HepG2 (cell line): Measurements from ENCODE around the gene SLC6A6. TPM values are rescaled to one million over a fixed set of nuclear protein-coding genes. Genes with fewer than 3 reads are reported as not detected.

ENCODE experiments used
- ATAC-seq: fragments of 200-7000 bp; cut with Tn5 transposase; 3 replicates; pipeline ENCODE4 v1.9.1; 2020; ENCODE audit warnings: mild to moderate bottlenecking, moderate library complexity
- BruUV-seq: library from RNA; stranded (reverse); fragments of 400-500 nt; replicated peaks from 2 replicates; lab custom pipeline; 2021; lab: Mats Ljungman, UMichigan
- CTCF ChIA-PET: fragments of 300-600 bp; formaldehyde crosslinking; extraction: SDS; loops from one replicate; lab custom pipeline; 2021; ENCODE audit warnings: low total read pairs, inconsistent platforms, low intra/inter-chr PET ratio; lab: Yijun Ruan, JAX
- POLR2A ChIA-PET: fragments of 350-600 bp; sonication (Branson Sonifier 250); formaldehyde crosslinking; loops from one replicate; lab custom pipeline; 2020; ENCODE audit warnings: antibody characterized with exemption, inconsistent platforms; lab: Yijun Ruan, JAX
- DNase-seq: peaks from one replicate; pipeline ENCODE4 v3.0.0-alpha.2; 2015; ENCODE audit warnings: low spot score
- FAIRE-seq: peaks from 3 replicates; lab custom pipeline; 2011; peaks lifted over from hg19 to GRCh38; lab: Jason Lieb, UNC
- H2AFZ ChIP-seq: one replicate; pipeline ENCODE4 v1.6.1; 2011; ENCODE audit warnings: low read length, inconsistent platforms
- H3K27ac ChIP-seq: fragments of 300-600 bp; 3 replicates; pipeline ENCODE4 v1.8.0; 2011; ENCODE audit warnings: mixed run types, mild to moderate bottlenecking, mixed read lengths, low read length, inconsistent platforms; ENCODE audit not compliant: insufficient read depth; ENCODE audit errors: extremely low read length
- H3K27me3 ChIP-seq, 2 experiments: fragments of 200-600 bp in 1 of 2; 2 replicates in 1 of 2; 3 replicates in 1 of 2; pipeline versions ENCODE4 v1.6.0 to v1.8.0; 2011; ENCODE audit warnings: low read length in 2 of 2, mild to moderate bottlenecking in 2 of 2, moderate library complexity in 2 of 2, inconsistent platforms in 1 of 2; ENCODE audit not compliant: insufficient read depth in 2 of 2, control insufficient read depth in 1 of 2
- H3K36me3 ChIP-seq, 2 experiments: fragments of 200-600 bp in 1 of 2; replicated peaks in 1 of 2; 2 replicates in 1 of 2; 3 replicates in 1 of 2; pipeline versions ENCODE4 v1.5.1 to v1.8.0; 2011; ENCODE audit warnings: low read length in 2 of 2, inconsistent platforms in 1 of 2; ENCODE audit not compliant: insufficient read depth in 2 of 2, control insufficient read depth in 1 of 2
- H3K4me1 ChIP-seq: 2 replicates; pipeline ENCODE4 v1.5.1; 2012; ENCODE audit warnings: low read length, inconsistent platforms; ENCODE audit not compliant: insufficient read depth
- H3K4me2 ChIP-seq: 2 replicates; pipeline ENCODE4 v1.6.0; 2011; ENCODE audit warnings: low read depth, low read length, inconsistent platforms
- H3K4me3 ChIP-seq, 3 experiments: fragments of 200-600 bp in 1 of 3; sonication (generic), shearing (Covaris generic) in 1 of 3; replicated peaks in 1 of 3; 2 replicates each; pipeline ENCODE4 v1.5.1; 2011 to 2016; ENCODE audit warnings: low read length in 3 of 3, inconsistent platforms in 2 of 3, low read depth in 2 of 3, mild to moderate bottlenecking in 2 of 3, control low read depth in 1 of 3, mixed read lengths in 1 of 3; ENCODE audit not compliant: insufficient read depth in 1 of 3
- H3K79me2 ChIP-seq: one replicate; pipeline ENCODE4 v1.6.1; 2011; ENCODE audit warnings: low read length, inconsistent platforms; ENCODE audit not compliant: insufficient read depth
- H3K9ac ChIP-seq: 2 replicates; pipeline ENCODE4 v1.6.0; 2011; ENCODE audit warnings: mild to moderate bottlenecking, low read depth, low read length, inconsistent platforms; ENCODE audit not compliant: insufficient read depth
- H3K9me3 ChIP-seq: 2 replicates; pipeline ENCODE4 v1.5.1; 2012; ENCODE audit warnings: mild to moderate bottlenecking, low read length
- H4K20me1 ChIP-seq: 2 replicates; pipeline ENCODE4 v1.6.0; 2011; ENCODE audit warnings: inconsistent platforms, mild to moderate bottlenecking, low read length, moderate library complexity; ENCODE audit not compliant: insufficient read depth
- BRF2 ChIP-seq: sonication (generic); formaldehyde crosslinking; IDR thresholded peaks from 2 replicates; pipeline ENCODE4 v1.8.1; 2022; ENCODE audit warnings: mild to moderate bottlenecking, missing genetic modification reagents
- CEBPZ ChIP-seq: IDR thresholded peaks from 2 replicates; pipeline ENCODE4 v1.6.1; 2012; ENCODE audit warnings: low read length, improper control_type of control experiment
- SRSF1 ChIP-seq: fragments of 200-400 bp; formaldehyde crosslinking; optimal IDR thresholded peaks from 2 replicates; pipeline ENCODE3; 2017; ENCODE audit warnings: mild to moderate bottlenecking, low read depth, low read length, moderate library complexity
- ZKSCAN8 ChIP-seq: IDR thresholded peaks from 2 replicates; pipeline ENCODE4 v1.6.1; 2016; ENCODE audit warnings: borderline replicate concordance, missing genetic modification reagents, missing compliant biosample characterization
- ZNF253 ChIP-seq: sonication (generic); formaldehyde crosslinking; IDR thresholded peaks from 2 replicates; pipeline ENCODE4 v1.8.0; 2022; ENCODE audit warnings: mild to moderate bottlenecking, missing genetic modification reagents, borderline replicate concordance
- ZNF276 ChIP-seq: sonication (generic); formaldehyde crosslinking; IDR thresholded peaks from 2 replicates; pipeline ENCODE4 v1.4.0; 2020; ENCODE audit warnings: mild to moderate bottlenecking, low read depth, missing genetic modification reagents
- ZNF546 ChIP-seq: sonication (generic); formaldehyde crosslinking; conservative IDR thresholded peaks from 2 replicates; pipeline ENCODE4 v1.8.1; 2023; ENCODE audit warnings: mild to moderate bottlenecking, missing genetic modification reagents
- ZNF556 ChIP-seq: sonication (generic); formaldehyde crosslinking; IDR thresholded peaks from 2 replicates; pipeline ENCODE4 v1.4.0; 2020; ENCODE audit warnings: mild to moderate bottlenecking, missing genetic modification reagents, borderline replicate concordance
- ZNF687 ChIP-seq: sonication (generic); formaldehyde crosslinking; IDR thresholded peaks from 2 replicates; pipeline ENCODE4 v1.5.1; 2020; ENCODE audit warnings: mild to moderate bottlenecking, missing genetic modification reagents, moderate library complexity
- WGBS: methylation state at CpG from one replicate; pipeline ENCODE4 v1.1.6; 2017; ENCODE audit warnings: low lambda C conversion rate; 5-methylcytosine and 5-hydroxymethylcytosine counted together
- in situ Hi-C: cut with HindIII; loops from 2 replicates; pipeline ENCODE4 v1.10.0; 2017; ENCODE audit warnings: low pct_unique_long_range_greater_than_20kb; ENCODE audit not compliant: extremely low pct_ligation_motif_present
- intact Hi-C: fragments of 100-400 bp; cut with micrococcal nuclease; formaldehyde crosslinking; loops from one replicate; pipeline ENCODE4 v1.10.0; 2022; ENCODE audit not compliant: unreplicated experiment
- polyA plus RNA-seq, 8 experiments: library from polyadenylated mRNA; depleted of rRNA in 3 of 8; stranded (reverse) in 7 of 8; unstranded in 1 of 8; fragments of >200 nt; fragmentation: Illumina TruSeq in 4 of 8; extraction: Trizol in 4 of 8; gene quantifications; 2 replicates each; pipeline versions ENCODE4 v1.2.1 to v1.2.3, GENCODE V29; 2011 to 2016; ENCODE audit warnings: low read depth in 4 of 8, missing spikeins in 1 of 8, mixed read lengths in 1 of 8; ENCODE audit not compliant: insufficient read depth in 1 of 8
- total RNA-seq, 5 experiments: library from RNA; depleted of rRNA; stranded (reverse); fragments of >200 nt; fragmentation: Illumina TruSeq; extraction: Trizol; gene quantifications; 2 replicates each; pipeline ENCODE4 v1.2.3, GENCODE V29; 2016; ENCODE audit warnings: low read depth in 1 of 5

SLC6A6 gene
- total and polyA plus RNA-seq, 2 of the 13 experiments (the other 11 are each of a cell fraction or from before 2014, with no cell fraction given), result 14.1 to 20.7 TPM

- ChIA-PET CTCF (no interaction called here), POLR2A (no interaction called here)
- Histone ChIP-seq H2AFZ (no peak overlapping the region), H3K9me3 (no peaks in the 10 kb centered on the region), H4K20me1 (no peaks in the 10 kb centered on the region), H3K36me3 (peaks cover 14 to 43% of the 10 kb centered on the region in 2 experiments; a peak in 4 of 5 replicates), H3K27ac (no peak overlapping the region), H3K4me2 (no peak overlapping the region), H3K9ac (no peak overlapping the region), H3K27me3 (no peaks in the 10 kb centered on the region), H3K4me3 (no peak overlapping the region), H3K4me1 (no peaks in the 10 kb centered on the region), H3K79me2 (no peaks in the 10 kb centered on the region)
- DNase-seq (no peak), FAIRE-seq (no peak), ATAC-seq (no peak)
- in situ Hi-C loops, result loop anchor here (5.0 to 10.0 kb wide), 4 partner anchors 61 to 569 kb away; partner anchors contain the start of gene SLC6A6
- WGBS, result 91% methylated on average over 20 of the region's 26 CpGs
- BruUV-seq, result no TSS peak
- intact Hi-C loops, result no loop called here
- TF ChIP-seq ZNF546 (CRISPR knock-in tag), result no peak
- no peak for TF ChIP-seq ZNF556 (CRISPR knock-in tag)
- TF ChIP-seq CEBPZ, result no peak
- TF ChIP-seq ZNF687 (CRISPR knock-in tag), result no peak
- no peak for TF ChIP-seq SRSF1
- TF ChIP-seq BRF2 (CRISPR knock-in tag), result no peak
- TF ChIP-seq ZNF253, result no peak
- TF ChIP-seq ZNF276 (CRISPR knock-in tag), result no peak
- TF ChIP-seq ZKSCAN8 (CRISPR knock-in tag), result no peak
Measured at GRCh38 chr3:14463330-14464140, 61.1 kb downstream of the SLC6A6 start.
